Gastrocnemius medialis (tissue), 4 donors: Measurements from ENCODE around the gene KRT86. TPM values are rescaled to one million over a fixed set of nuclear protein-coding genes. Genes with fewer than 3 reads are reported as not detected.

Experiments used
- ATAC-seq, 2 donors: fragments of 150-250 bp; one replicate each; pipeline ENCODE4 v1.9.1; 2016
- DNase-seq, 2 donors: peaks; one replicate each; pipeline ENCODE4 v3.0.0-alpha.2; 2019
- H3K27ac ChIP-seq, 4 donors: fragments of 200-600 bp; sonication (generic); 1 replicate in 1 of 4; 2 replicates in 3 of 4; pipeline ENCODE4 v1.5.1; 2016 to 2018; ENCODE audit warnings: mild to moderate bottlenecking in 2 of 4, moderate library complexity in 1 of 4
- H3K27me3 ChIP-seq, 3 donors: fragments of 200-600 bp; sonication (generic) in 2 of 3; 1 replicate in 1 of 3; 2 replicates in 2 of 3; pipeline versions ENCODE4 v1.5.1 to v1.6.0; 2016 to 2019; ENCODE audit warnings: mild to moderate bottlenecking in 1 of 3, moderate library complexity in 1 of 3
- H3K36me3 ChIP-seq, 2 donors: fragments of 200-600 bp; sonication (generic) in 1 of 2; one replicate each; pipeline ENCODE4 v1.5.1; 2017 to 2018
- H3K4me1 ChIP-seq, 2 donors: fragments of 200-600 bp; sonication (generic) in 1 of 2; one replicate each; pipeline ENCODE4 v1.5.1; 2016 to 2017; ENCODE audit warnings: mild to moderate bottlenecking in 2 of 2
- H3K4me3 ChIP-seq, 4 donors: fragments of 200-600 bp; sonication (generic) in 3 of 4; 1 replicate in 1 of 4; 2 replicates in 3 of 4; pipeline ENCODE4 v1.5.1; 2016 to 2019; ENCODE audit warnings: mild to moderate bottlenecking in 2 of 4
- H3K9me3 ChIP-seq, 3 donors: fragments of 200-600 bp; sonication (generic) in 2 of 3; 1 replicate in 1 of 3; 2 replicates in 2 of 3; pipeline ENCODE4 v1.5.1; 2016 to 2019
- POLR2A ChIP-seq, 2 donors: fragments of 450-650 bp; IDR thresholded peaks; one replicate each; pipeline ENCODE4 v1.6.1; 2017; ENCODE audit warnings: antibody characterized with exemption in 2 of 2, mild to moderate bottlenecking in 2 of 2, moderate library complexity in 2 of 2
- in situ Hi-C, 4 donors: fragments of 200-750 bp; cut with MboI; loops; one replicate each; pipeline versions ENCODE4 v1.15.0 to v1.8.0; 2017; ENCODE audit warnings: low sequenced_read_pairs in 4 of 4
- intact Hi-C: fragments of 100-400 bp; cut with DNase I; formaldehyde crosslinking; loops from one replicate; pipeline ENCODE4 v1.15.1; 2023; ENCODE audit warnings: low total_unique reads
- total RNA-seq, 4 donors: library from RNA; depleted of rRNA; stranded (reverse); fragments of >200 nt; gene quantifications; one replicate each; pipeline versions ENCODE4 v1.1.0 to v1.2.3, GENCODE V29; 2016
- TF ChIP-seq, protein P1 (sequence below), 5 experiments: fragments of 450-650 bp in 3 of 5; fragments of 200-600 bp in 2 of 5; sonication (generic) in 2 of 5; IDR thresholded peaks in 4 of 5; conservative IDR thresholded peaks in 1 of 5; 1 replicate in 4 of 5; 2 replicates in 1 of 5; pipeline ENCODE4 v1.5.1; 2016 to 2019; ENCODE audit warnings: antibody characterized with exemption in 5 of 5, mild to moderate bottlenecking in 3 of 5, moderate library complexity in 3 of 5

KRT86 gene
- total RNA-seq, 4 donors from 2014 or later = 0.24 TPM; not detected in 3

DNA sequence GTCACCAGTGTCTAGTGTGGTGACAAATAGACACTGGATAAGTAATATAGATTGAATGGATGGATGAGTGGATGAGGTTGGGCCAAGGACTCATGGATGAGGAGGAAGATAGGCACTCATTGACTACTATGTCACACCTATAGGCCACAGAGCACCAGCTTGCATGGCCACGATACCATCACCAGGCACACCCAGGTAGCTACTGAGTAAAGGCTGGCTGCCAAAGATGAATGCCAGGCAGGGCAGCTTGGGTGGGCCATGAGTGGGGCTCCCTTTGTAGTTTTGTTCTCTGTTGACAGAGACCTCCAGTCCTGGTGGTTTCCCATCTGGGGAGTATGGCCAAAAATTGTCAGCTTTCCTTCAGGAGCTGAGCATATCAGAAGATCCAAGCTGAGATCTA lies 57.9 kb downstream of the KRT86 start:
- Histone ChIP-seq H3K4me1 (no peaks in the 10 kb centered on the region), H3K27me3 (peaks cover 0 to 9% (median 3%) of the 10 kb centered on the region in 3 donors), H3K9me3 (peaks cover 0 to 6% (median 3%) of the 10 kb centered on the region in 3 donors), H3K4me3 (no peak overlapping the region), H3K36me3 (no peaks in the 10 kb centered on the region), H3K27ac (no peak overlapping the region)
- intact Hi-C loops = no loop called here
- in situ Hi-C loops = no loop called here
- TF ChIP-seq POLR2A (IDR thresholded peaks at IDR 0.05) = no peak
- TF ChIP-seq, protein P1, sequence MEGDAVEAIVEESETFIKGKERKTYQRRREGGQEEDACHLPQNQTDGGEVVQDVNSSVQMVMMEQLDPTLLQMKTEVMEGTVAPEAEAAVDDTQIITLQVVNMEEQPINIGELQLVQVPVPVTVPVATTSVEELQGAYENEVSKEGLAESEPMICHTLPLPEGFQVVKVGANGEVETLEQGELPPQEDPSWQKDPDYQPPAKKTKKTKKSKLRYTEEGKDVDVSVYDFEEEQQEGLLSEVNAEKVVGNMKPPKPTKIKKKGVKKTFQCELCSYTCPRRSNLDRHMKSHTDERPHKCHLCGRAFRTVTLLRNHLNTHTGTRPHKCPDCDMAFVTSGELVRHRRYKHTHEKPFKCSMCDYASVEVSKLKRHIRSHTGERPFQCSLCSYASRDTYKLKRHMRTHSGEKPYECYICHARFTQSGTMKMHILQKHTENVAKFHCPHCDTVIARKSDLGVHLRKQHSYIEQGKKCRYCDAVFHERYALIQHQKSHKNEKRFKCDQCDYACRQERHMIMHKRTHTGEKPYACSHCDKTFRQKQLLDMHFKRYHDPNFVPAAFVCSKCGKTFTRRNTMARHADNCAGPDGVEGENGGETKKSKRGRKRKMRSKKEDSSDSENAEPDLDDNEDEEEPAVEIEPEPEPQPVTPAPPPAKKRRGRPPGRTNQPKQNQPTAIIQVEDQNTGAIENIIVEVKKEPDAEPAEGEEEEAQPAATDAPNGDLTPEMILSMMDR (IDR thresholded peaks at IDR 0.05 in 4 of 5, conservative IDR thresholded peaks at IDR 0.05 in 1 of 5) = no peak
- ATAC-seq (no peak), DNase-seq (no peak)

DNA sequence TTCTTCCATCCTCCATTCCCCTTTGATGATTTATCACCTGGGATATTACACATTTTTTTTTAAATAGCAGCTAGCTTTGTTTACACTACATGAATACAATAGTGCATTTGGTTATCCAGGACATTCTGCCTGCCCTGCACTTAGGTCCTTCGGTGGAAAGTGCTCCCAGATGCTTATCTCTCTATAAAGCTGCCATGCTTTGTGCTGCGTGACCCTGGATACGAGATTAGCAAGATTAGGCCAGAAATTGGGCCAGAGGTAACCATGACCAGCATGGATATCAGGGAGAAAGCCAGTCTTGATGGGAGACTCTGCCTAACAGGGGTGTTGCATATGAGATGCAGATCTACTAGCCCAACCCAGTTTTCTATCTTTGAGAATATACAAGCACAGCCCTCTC lies 58.9 kb downstream of the KRT86 start:
- Histone ChIP-seq H3K27ac (no peak overlapping the region), H3K4me1 (no peaks in the 10 kb centered on the region), H3K27me3 (peaks cover 0 to 9% (median 3%) of the 10 kb centered on the region in 3 donors), H3K36me3 (no peaks in the 10 kb centered on the region), H3K9me3 (peaks cover 0 to 8% (median 3%) of the 10 kb centered on the region in 3 donors), H3K4me3 (no peak overlapping the region)
- TF ChIP-seq, protein P1 (IDR thresholded peaks at IDR 0.05 in 4 of 5, conservative IDR thresholded peaks at IDR 0.05 in 1 of 5) = no peak
- no peak for TF ChIP-seq POLR2A (IDR thresholded peaks at IDR 0.05)
- in situ Hi-C loops = no loop called here
- no peak for DNase-seq
- intact Hi-C loops = no loop called here
- ATAC-seq = no peak

DNA sequence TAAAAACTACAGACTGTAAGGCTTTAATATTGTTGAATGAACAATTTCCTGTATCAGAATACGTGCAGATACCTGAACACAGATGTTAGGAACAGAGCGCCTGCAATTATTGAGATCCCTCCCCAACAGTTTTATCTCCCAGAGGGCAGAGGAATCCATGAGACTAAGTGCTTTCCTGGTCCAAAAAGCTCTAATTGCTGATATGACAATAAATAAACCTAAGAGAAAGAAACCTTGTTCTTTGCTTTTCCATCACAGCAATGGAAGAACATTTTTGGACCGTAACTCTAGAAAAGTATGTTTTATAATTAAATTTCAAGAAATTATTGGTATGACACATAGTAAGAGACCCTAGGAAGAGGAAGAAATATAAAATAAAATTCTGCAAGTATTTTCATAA lies 59.7 kb downstream of the KRT86 start:
- DNase-seq = no peak
- Histone ChIP-seq H3K4me1 (no peaks in the 10 kb centered on the region), H3K9me3 (peaks cover 0 to 8% (median 3%) of the 10 kb centered on the region in 3 donors), H3K36me3 (no peaks in the 10 kb centered on the region), H3K4me3 (no peak overlapping the region), H3K27ac (no peak overlapping the region), H3K27me3 (peaks cover 0 to 9% (median 3%) of the 10 kb centered on the region in 3 donors)
- no peak for TF ChIP-seq POLR2A (IDR thresholded peaks at IDR 0.05)
- TF ChIP-seq, protein P1 (IDR thresholded peaks at IDR 0.05 in 4 of 5, conservative IDR thresholded peaks at IDR 0.05 in 1 of 5) = no peak
- intact Hi-C loops (no loop called here), in situ Hi-C loops (no loop called here)
- no peak for ATAC-seq

DNA sequence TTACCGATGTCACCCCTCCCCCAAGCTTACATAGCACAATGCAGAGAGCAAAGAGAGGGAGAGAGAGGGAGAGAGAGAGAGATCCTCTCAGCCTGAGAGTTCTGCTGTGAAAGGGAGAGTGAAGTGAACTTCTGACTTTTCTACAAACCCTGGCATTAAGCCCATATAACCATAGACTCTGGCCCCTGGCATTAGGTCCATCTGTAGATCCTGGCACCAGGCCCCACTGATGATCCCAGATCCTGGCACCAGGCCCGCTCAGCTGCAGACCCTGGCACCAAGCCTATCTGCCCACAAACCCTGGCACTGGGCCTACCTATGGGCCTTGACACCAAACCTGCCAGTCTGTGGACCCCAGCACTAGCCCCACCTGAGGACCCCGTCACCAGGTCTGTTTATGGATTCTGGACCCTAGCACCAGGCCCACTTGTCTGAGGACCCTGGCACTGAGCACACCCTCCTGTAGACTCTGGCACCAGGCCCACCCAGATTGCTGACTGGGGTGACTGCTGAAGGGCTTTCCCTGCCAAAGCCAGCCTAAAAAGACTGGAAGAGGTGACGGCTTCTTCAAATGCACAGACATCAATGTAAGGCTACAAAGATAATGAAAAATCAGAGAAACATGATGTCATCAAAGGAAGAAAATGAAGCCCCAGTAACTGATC lies 61.3 kb downstream of the KRT86 start:
- Histone ChIP-seq H3K27me3 (peaks cover 0 to 9% (median 3%) of the 10 kb centered on the region in 3 donors), H3K36me3 (no peaks in the 10 kb centered on the region), H3K27ac (no peak overlapping the region), H3K4me3 (no peak overlapping the region), H3K4me1 (no peaks in the 10 kb centered on the region), H3K9me3 (peaks cover 0 to 8% (median 3%) of the 10 kb centered on the region in 3 donors)
- ATAC-seq (no peak), DNase-seq (no peak)
- no peak for TF ChIP-seq POLR2A (IDR thresholded peaks at IDR 0.05)
- TF ChIP-seq, protein P1 (IDR thresholded peaks at IDR 0.05 in 4 of 5, conservative IDR thresholded peaks at IDR 0.05 in 1 of 5) = no peak
- intact Hi-C loops (no loop called here), in situ Hi-C loops (no loop called here)
